Measurements from ENCODE around the gene S100A3.
"Not testable (repeated sequence)": the region's sequence is repeated elsewhere in the genome, so short reads cannot be mapped to it uniquely, and the experiment has no call there.

S100A3 gene

DNA sequence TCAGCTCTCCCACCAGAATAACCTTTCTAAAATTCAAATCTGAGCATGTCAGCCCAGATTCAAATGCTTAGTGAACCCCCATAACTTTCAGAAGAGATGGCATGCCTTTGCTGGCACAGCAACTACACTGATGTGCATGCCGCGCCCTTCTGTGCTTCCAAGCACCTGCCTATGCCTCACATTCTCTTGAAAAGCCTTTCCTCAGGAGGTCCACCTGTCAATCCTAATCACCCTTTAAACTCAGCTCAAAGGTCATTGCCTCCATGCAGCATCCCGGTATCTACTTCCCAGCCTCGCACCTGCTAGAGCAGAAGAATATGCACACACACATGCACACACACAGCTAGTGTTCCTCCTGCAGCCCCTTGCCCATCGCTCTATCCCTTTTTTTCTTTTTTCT, 21.8 kb upstream of the S100A3 start:
- Histone ChIP-seq H3K27ac (ENCODE audit: low read length) (no peak overlapping the region), H3K27me3 (ENCODE audit: control insufficient read depth in 1 of 2, insufficient read depth in 2 of 2, low read length in 2 of 2) (no peaks in the 10 kb centered on the region), H3K4me1 (ENCODE audit: control insufficient read depth, insufficient read depth, low read length) (peaks cover 29% of the 10 kb centered on the region), H3K36me3 (ENCODE audit: control insufficient read depth in 2 of 2, insufficient read depth in 2 of 2, low read length in 2 of 2) (no peaks in the 10 kb centered on the region), H3K9me3 (ENCODE audit: control insufficient read depth in 2 of 2, low read length in 2 of 2) (no peaks in the 10 kb centered on the region), H3K9ac (ENCODE audit: low read length in 2 of 2) (no peak overlapping the region), H3K4me3 (ENCODE audit: low read length in 2 of 2) (no peak overlapping the region)

DNA sequence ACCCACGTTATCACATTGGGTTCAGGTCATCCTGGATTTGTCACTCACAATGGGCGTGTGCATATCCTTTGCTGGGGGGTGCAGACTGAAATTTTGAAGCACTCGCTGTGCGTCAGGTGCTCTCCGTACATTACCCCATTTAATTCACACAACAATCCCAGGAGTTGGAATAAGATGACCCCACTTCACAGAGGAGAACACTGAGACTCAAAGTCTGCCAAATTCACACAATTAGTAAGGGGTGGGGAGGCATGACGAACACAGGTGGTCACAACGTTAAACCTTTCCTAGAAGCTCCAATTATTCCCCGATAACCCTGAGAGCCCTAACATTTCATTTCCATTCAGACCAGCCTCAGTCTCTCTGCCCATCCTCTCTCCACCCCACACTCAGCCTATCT, 20.4 kb upstream of the S100A3 start:
- H3K4me3 ChIP-seq (ENCODE audit: low read length in 2 of 2), result no peak overlapping the region
- peaks cover 36% of the 10 kb centered on the region for H3K4me1 ChIP-seq (ENCODE audit: control insufficient read depth, insufficient read depth, low read length)
- H3K9me3 ChIP-seq (ENCODE audit: control insufficient read depth in 2 of 2, low read length in 2 of 2), result no peaks in the 10 kb centered on the region
- H3K27me3 ChIP-seq (ENCODE audit: control insufficient read depth in 1 of 2, insufficient read depth in 2 of 2, low read length in 2 of 2), result no peaks in the 10 kb centered on the region
- H3K27ac ChIP-seq (ENCODE audit: low read length), result no peak overlapping the region
- H3K36me3 ChIP-seq (ENCODE audit: control insufficient read depth in 2 of 2, insufficient read depth in 2 of 2, low read length in 2 of 2), result no peaks in the 10 kb centered on the region
- H3K9ac ChIP-seq (ENCODE audit: low read length in 2 of 2), result no peak overlapping the region

DNA sequence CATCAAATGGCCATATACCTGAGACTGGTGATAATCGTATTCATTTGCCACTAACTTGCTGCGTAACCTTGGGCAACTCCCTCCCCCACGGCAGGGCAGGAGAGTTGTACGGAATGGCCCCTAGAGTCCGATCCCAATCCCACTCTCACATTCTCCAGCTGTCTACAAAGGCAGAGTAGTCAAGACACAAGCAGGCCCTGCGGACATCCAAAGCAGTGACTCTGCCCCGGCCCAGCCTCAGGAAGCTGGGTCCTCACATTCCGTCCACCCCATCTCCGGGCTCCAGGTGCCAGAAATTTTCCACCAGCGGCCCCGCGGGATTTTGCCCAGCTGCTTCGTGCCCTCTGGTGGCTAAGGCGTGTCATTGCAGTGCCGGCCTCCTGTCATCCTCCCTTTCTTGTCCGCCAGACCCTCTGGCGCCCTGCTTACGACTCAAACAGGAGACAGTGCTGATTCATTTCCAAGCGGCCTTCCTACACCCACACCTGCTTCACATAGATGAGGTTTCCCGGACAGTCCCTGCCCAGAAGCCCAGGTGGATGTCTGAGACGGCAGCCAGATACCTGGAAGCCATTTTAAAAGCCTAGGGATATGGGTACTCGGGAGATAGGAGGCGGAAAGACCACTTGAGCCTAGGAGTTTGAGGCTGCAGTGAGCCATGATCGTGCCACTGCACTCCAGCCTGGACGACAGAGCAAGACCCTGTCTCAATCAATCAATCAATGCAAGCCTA, 19.5 kb upstream of the S100A3 start:
- Histone ChIP-seq H3K4me1 (ENCODE audit: control insufficient read depth, insufficient read depth, low read length) (peaks cover 36% of the 10 kb centered on the region), H3K27ac (ENCODE audit: low read length) (peak overlapping the region; percentile 46), H3K27me3 (ENCODE audit: control insufficient read depth in 1 of 2, insufficient read depth in 2 of 2, low read length in 2 of 2) (no peaks in the 10 kb centered on the region), H3K9me3 (ENCODE audit: control insufficient read depth in 2 of 2, low read length in 2 of 2) (no peaks in the 10 kb centered on the region), H3K9ac (ENCODE audit: low read length in 2 of 2) (peak overlapping the region; percentile 64 to 71), H3K36me3 (ENCODE audit: control insufficient read depth in 2 of 2, insufficient read depth in 2 of 2, low read length in 2 of 2) (no peaks in the 10 kb centered on the region), H3K4me3 (ENCODE audit: low read length in 2 of 2) (peak overlapping the region; percentile 60 to 73)

DNA sequence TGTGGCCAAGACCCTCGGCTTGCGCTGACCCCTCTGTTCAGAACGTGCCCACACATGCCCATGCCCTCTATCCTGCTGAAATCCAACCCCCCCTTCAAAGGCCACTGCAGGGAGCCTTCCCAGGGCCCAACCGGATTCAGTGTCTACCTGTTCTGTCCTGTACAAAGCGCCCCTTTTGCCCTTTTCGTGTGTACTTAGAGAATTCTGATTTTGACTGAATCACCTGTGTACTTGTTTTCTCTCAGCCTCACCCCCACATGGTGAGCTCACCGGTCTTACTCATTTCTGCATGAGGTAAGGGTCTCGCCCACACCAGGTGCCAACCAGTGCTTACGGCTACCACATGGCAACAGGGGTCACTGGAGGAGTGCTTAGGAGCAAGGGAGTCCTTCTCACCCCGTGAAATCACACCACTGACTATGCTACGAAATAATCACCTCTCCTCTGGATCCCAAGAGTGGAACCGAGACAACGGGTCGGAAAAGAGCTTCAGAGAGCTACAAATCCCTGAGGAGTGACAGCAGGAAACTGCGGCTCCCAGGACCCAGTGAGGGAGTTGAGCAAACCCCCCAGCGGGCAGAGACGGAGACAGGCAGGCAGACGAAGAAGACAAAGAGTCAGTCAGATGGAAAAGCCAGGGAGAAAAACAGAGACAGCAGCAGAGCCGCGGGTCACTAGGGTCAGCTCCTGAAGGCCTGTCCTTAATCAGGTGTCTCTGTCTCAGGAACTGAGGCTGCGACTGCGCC, 18.7 kb upstream of the S100A3 start:
- Histone ChIP-seq H3K4me1 (ENCODE audit: control insufficient read depth, insufficient read depth, low read length) (peaks cover 36% of the 10 kb centered on the region), H3K4me3 (ENCODE audit: low read length in 2 of 2) (peak overlapping the region; percentile 60 to 73), H3K36me3 (ENCODE audit: control insufficient read depth in 2 of 2, insufficient read depth in 2 of 2, low read length in 2 of 2) (no peaks in the 10 kb centered on the region), H3K9ac (ENCODE audit: low read length in 2 of 2) (peak overlapping the region; percentile 64 to 71), H3K27ac (ENCODE audit: low read length) (peak overlapping the region; percentile 46), H3K9me3 (ENCODE audit: control insufficient read depth in 2 of 2, low read length in 2 of 2) (no peaks in the 10 kb centered on the region), H3K27me3 (ENCODE audit: control insufficient read depth in 1 of 2, insufficient read depth in 2 of 2, low read length in 2 of 2) (no peaks in the 10 kb centered on the region)

DNA sequence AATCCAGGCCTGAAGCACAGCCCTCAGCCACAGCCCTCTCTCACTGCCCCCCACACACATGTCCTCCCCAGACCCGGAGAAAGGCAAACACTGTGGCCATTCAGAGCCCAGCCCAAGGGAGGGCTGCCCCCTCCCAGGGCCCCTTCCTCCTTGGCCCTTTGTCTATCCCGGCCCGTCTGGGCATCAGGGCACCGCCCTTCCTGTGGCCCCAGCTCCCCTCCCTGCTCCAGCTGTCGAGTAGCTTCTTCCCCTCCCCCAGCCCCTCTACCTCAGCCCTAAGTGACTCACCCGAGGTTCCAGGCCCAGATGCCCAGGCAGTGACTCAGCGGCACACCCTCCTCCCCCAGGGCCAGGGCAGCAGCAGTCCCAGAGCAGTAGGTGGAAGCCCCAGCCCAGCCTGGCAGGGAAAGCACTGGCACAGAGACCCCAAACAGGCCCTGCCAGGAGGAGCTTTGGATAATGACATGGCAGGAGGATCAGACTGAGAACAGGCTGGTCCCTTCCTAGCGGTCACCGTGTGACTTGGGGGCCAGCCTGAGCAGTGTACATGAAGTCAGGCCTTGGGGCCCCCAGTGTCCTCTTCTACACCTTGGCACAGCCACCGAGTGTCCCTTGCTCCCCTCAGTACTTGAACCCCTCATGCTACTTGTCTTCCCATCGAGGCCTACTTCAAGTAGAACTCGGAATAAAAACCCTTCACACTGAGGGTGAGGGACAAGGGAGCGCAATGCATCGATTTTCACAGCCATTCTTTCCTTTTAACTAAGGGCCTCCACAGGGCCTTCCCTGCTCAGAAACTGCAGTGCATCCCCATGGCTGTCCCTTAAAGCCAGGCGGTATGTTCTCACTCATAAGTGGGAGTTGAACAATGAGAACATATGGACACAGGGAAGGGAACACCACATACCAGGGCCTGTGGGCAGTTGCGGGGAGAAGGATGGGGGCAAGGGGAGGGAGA, 17.6 kb upstream of the S100A3 start:
- Histone ChIP-seq H3K9me3 (ENCODE audit: control insufficient read depth in 2 of 2, low read length in 2 of 2) (no peaks in the 10 kb centered on the region), H3K9ac (ENCODE audit: low read length in 2 of 2) (peak overlapping the region; percentile 20 to 58), H3K4me1 (ENCODE audit: control insufficient read depth, insufficient read depth, low read length) (peaks cover 36% of the 10 kb centered on the region), H3K36me3 (ENCODE audit: control insufficient read depth in 2 of 2, insufficient read depth in 2 of 2, low read length in 2 of 2) (no peaks in the 10 kb centered on the region), H3K27ac (ENCODE audit: low read length) (peak overlapping the region; percentile 71), H3K27me3 (ENCODE audit: control insufficient read depth in 1 of 2, insufficient read depth in 2 of 2, low read length in 2 of 2) (no peaks in the 10 kb centered on the region), H3K4me3 (ENCODE audit: low read length in 2 of 2) (peak overlapping the region; percentile 12 to 44)

DNA sequence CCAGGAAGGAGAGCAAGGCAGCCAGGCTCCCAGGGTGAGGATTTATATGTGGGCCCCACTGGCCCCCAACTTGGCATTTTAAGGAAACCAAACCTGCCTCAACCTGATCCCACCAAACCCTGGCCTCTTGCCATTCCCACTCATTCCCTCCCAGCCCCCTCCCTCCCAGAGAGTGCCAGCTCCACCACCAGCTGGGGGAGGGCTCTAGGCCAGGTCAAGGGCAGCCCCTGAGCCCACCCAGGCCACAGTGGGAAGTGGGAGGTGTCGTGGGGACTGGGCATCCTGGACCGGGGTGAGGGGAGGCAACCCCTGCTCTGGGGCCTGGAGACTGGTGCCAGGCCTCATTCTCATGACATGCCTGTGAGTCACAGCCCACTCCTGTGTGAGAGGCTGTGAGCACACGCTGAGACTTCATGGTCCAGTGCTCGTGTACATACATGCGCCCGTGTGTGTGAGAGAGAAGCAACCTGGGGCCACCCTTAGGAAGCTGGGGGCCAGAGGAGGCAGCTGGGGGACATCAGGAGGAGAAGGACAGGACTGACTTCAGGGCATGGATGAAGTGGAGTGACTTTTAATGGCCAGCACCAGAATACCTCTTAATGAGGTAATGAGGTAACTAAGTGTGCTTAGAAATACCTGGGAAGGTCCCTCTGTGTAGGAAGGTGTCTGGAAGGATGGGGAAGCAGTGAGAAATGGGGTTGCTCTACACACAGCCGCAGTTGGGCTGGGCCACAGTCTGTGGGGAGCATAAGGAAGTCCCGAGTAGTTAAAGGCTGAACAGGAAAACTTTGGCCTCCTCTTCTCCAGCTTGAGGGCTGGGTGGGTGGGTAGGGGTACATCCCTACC, 16.7 kb upstream of the S100A3 start, which contains the start of gene S100A2:
TSS of gene S100A2 (minus strand) at position 316 of the 846 bp plus-strand sequence. CDS start 1,967 bp downstream, outside the sequence.
- H3K27ac ChIP-seq (ENCODE audit: low read length), result peak within 1 kb of the TSS; percentile 71
- peaks cover 37% of the 10 kb centered on the region for H3K4me1 ChIP-seq (ENCODE audit: control insufficient read depth, insufficient read depth, low read length)
- no peaks in the 10 kb centered on the region for H3K27me3 ChIP-seq (ENCODE audit: control insufficient read depth in 1 of 2, insufficient read depth in 2 of 2, low read length in 2 of 2)
- no peaks in the 10 kb centered on the region for H3K9me3 ChIP-seq (ENCODE audit: control insufficient read depth in 2 of 2, low read length in 2 of 2)
- H3K9ac ChIP-seq (ENCODE audit: low read length in 2 of 2), result peak within 1 kb of the TSS; percentile 20 to 58
- H3K4me3 ChIP-seq (ENCODE audit: low read length in 2 of 2), result peak within 1 kb of the TSS; percentile 12 to 44
- no peaks in the 10 kb centered on the region for H3K36me3 ChIP-seq (ENCODE audit: control insufficient read depth in 2 of 2, insufficient read depth in 2 of 2, low read length in 2 of 2)

DNA sequence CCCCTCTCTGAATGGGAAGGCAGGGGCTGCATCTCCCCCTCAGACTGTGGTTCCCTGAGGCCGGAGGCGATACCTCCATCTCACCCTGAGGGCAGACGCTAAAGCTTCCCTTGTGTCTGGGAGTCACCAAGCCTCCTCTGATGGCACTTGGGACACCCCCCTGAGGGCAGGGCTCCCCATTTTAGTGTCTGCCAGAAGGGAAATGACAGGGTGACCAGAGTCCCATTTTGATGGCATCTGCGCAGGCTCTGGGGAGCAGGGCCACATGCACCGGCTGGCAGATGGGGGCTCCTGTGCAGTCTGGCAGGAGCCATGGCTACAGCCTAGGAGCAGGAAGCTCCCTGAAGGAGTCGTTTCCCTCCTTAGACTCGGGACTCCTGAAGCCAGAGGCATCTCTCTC, 14.9 kb upstream of the S100A3 start:
- Histone ChIP-seq H3K4me1 (ENCODE audit: control insufficient read depth, insufficient read depth, low read length) (peaks cover 37% of the 10 kb centered on the region), H3K36me3 (ENCODE audit: control insufficient read depth in 2 of 2, insufficient read depth in 2 of 2, low read length in 2 of 2) (no peaks in the 10 kb centered on the region), H3K27ac (ENCODE audit: low read length) (no peak overlapping the region), H3K9ac (ENCODE audit: low read length in 2 of 2) (no peak overlapping the region), H3K27me3 (ENCODE audit: control insufficient read depth in 1 of 2, insufficient read depth in 2 of 2, low read length in 2 of 2) (no peaks in the 10 kb centered on the region), H3K9me3 (ENCODE audit: control insufficient read depth in 2 of 2, low read length in 2 of 2) (no peaks in the 10 kb centered on the region), H3K4me3 (ENCODE audit: low read length in 2 of 2) (no peak overlapping the region)

DNA sequence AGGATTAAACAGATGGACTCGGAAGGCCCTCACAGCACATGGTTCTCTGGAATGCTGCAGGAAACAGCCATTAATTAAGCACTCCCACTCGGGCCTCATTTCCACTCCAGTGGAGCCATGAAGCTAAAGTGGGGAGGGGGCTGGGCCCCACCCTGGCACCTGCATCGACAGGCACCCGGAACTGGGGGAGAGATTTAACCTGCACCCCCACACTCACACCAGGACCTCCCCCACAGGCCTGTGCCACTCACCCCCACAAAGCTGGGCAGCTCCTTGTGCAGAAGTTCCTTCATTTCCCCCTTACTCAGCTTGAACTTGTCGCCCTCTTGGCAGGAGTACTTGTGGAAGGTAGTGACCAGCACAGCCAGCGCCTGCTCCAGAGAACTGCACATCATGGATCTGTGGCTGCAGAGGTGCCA, 14.4 kb upstream of the S100A3 start:
- no peaks in the 10 kb centered on the region for H3K27me3 ChIP-seq (ENCODE audit: control insufficient read depth in 1 of 2, insufficient read depth in 2 of 2, low read length in 2 of 2)
- H3K36me3 ChIP-seq (ENCODE audit: control insufficient read depth in 2 of 2, insufficient read depth in 2 of 2, low read length in 2 of 2), result no peaks in the 10 kb centered on the region
- H3K27ac ChIP-seq (ENCODE audit: low read length), result no peak overlapping the region
- no peak overlapping the region for H3K4me3 ChIP-seq (ENCODE audit: low read length in 2 of 2)
- H3K9ac ChIP-seq (ENCODE audit: low read length in 2 of 2), result no peak overlapping the region
- H3K9me3 ChIP-seq (ENCODE audit: control insufficient read depth in 2 of 2, low read length in 2 of 2), result no peaks in the 10 kb centered on the region
- H3K4me1 ChIP-seq (ENCODE audit: control insufficient read depth, insufficient read depth, low read length), result peaks cover 33% of the 10 kb centered on the region

DNA sequence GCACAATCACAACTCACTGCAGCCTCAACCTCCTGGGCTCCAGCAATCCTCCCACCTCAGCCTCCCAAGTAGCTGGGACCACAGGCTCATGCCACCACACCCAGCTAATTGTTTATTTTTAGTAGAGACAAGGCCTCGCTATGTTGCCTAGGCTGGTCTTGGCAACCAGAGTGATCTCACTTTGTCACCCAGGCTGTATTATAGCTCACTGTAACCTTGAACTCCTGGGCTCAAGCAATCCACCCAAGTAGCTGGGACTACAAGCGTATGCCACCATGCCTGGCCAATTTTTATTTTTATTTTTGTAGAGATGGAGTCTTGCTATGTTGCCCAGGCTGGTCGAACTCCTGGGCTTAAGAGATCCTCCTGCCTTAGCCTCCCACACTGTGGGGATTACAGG, 13.0 kb upstream of the S100A3 start:
- not testable (repeated sequence) for H3K9me3 ChIP-seq (ENCODE audit: control insufficient read depth in 2 of 2, low read length in 2 of 2); H3K9ac ChIP-seq (ENCODE audit: low read length in 2 of 2); H3K27ac ChIP-seq (ENCODE audit: low read length); H3K36me3 ChIP-seq (ENCODE audit: control insufficient read depth in 2 of 2, insufficient read depth in 2 of 2, low read length in 2 of 2); H3K27me3 ChIP-seq (ENCODE audit: control insufficient read depth in 1 of 2, insufficient read depth in 2 of 2, low read length in 2 of 2); H3K4me3 ChIP-seq (ENCODE audit: low read length in 2 of 2)
- H3K4me1 ChIP-seq (ENCODE audit: control insufficient read depth, insufficient read depth, low read length), result peaks cover 20% of the 10 kb centered on the region
